ENCODE results near the gene CDH8.

CDH8 gene

GRCh38 chr16:61644736-61645135 is 391.5 kb downstream of the CDH8 start:
- no peak for DNase-seq (ENCODE audit: low read depth in 3 of 3)

- DNase-seq (ENCODE audit: low read depth in 3 of 3): no peak
Observed at GRCh38 chr16:61617219-61617783, 418.9 kb downstream of the CDH8 start.

GRCh38 chr16:61616088-61616487 is 420.1 kb downstream of the CDH8 start:
- no peak for DNase-seq (ENCODE audit: low read depth in 3 of 3)

GRCh38 chr16:61611847-61612491 is 424.3 kb downstream of the CDH8 start:
- DNase-seq (ENCODE audit: low read depth in 3 of 3): no peak

GRCh38 chr16:61606581-61606980 is 429.7 kb downstream of the CDH8 start:
- DNase-seq (ENCODE audit: low read depth in 3 of 3): no peak

Data from stimulated activated CD4-positive, alpha-beta T cell treated with anti-CD3 and anti-CD28 coated beads, TNF-alpha, amount 100 ng/mL, for 24 hours (primary cell).